Peyer's patch (tissue), 4 donors: Measurements from ENCODE around the gene MAML3. TPM values are rescaled to one million over a fixed set of nuclear protein-coding genes. Genes with fewer than 3 reads are reported as not detected.

ENCODE experiments used
- DNase-seq, 3 donors: peaks; one replicate each; pipeline ENCODE4 v3.0.0-alpha.2; 2017 to 2019
- H3K27ac ChIP-seq, 4 donors: fragments of 200-600 bp; sonication (generic); one replicate each; pipeline ENCODE4 v1.5.1; 2016 to 2019
- H3K27me3 ChIP-seq, 2 donors: fragments of 200-600 bp; sonication (generic); one replicate each; pipeline ENCODE4 v1.5.1; 2019
- H3K36me3 ChIP-seq, 3 donors: fragments of 200-600 bp; sonication (generic); one replicate each; pipeline ENCODE4 v1.5.1; 2016 to 2019
- H3K4me1 ChIP-seq, 4 donors: fragments of 200-600 bp; sonication (generic); one replicate each; pipeline ENCODE4 v1.5.1; 2016 to 2019
- H3K4me3 ChIP-seq, 4 donors: fragments of 200-600 bp; sonication (generic); 1 replicate in 3 of 4; 2 replicates in 1 of 4; pipeline ENCODE4 v1.5.1; 2016 to 2019; ENCODE audit warnings: mild to moderate bottlenecking in 1 of 4
- H3K9me3 ChIP-seq, 4 donors: fragments of 200-600 bp; sonication (generic); one replicate each; pipeline ENCODE4 v1.5.1; 2016 to 2019; ENCODE audit warnings: mild to moderate bottlenecking in 1 of 4
- CTCF ChIP-seq, 6 experiments: fragments of 450-650 bp in 4 of 6; fragments of 200-600 bp in 2 of 6; sonication (generic) in 1 of 6; IDR thresholded peaks; one replicate each; pipeline ENCODE4 v1.5.1; 2017 to 2019; ENCODE audit warnings: antibody characterized with exemption in 6 of 6, mild to moderate bottlenecking in 3 of 6, moderate library complexity in 1 of 6
- POLR2A ChIP-seq, 2 donors: fragments of 450-650 bp; IDR thresholded peaks; one replicate each; pipeline ENCODE4 v1.5.1; 2017; ENCODE audit warnings: antibody characterized with exemption in 2 of 2, mild to moderate bottlenecking in 2 of 2, moderate library complexity in 2 of 2
- total RNA-seq, 4 donors: library from RNA; depleted of rRNA; stranded (reverse); fragments of >200 nt; gene quantifications; one replicate each; pipeline ENCODE4 v1.1.0, GENCODE V29; 2016

Gene MAML3
- total RNA-seq, 4 donors from 2014 or later, result 6.5 to 44.6 (median 22.1) TPM

GRCh38 chr4:140037353-140038030, 116.5 kb downstream of the MAML3 start:
- peaks cover 0 to 25% (median 0%) of the 10 kb centered on the region in 4 donors for H3K4me1 ChIP-seq
- no peak for DNase-seq
- TF ChIP-seq POLR2A (IDR thresholded peaks at IDR 0.05), result no peak
- TF ChIP-seq CTCF (IDR thresholded peaks at IDR 0.05), result no peak
- H3K27ac ChIP-seq, result peak overlapping the region in 2 of 4 donors; percentile 10 to 44
- no peak overlapping the region for H3K4me3 ChIP-seq
- no peaks in the 10 kb centered on the region for H3K9me3 ChIP-seq
- no peaks in the 10 kb centered on the region for H3K27me3 ChIP-seq
- H3K36me3 ChIP-seq, result no peaks in the 10 kb centered on the region

DNA sequence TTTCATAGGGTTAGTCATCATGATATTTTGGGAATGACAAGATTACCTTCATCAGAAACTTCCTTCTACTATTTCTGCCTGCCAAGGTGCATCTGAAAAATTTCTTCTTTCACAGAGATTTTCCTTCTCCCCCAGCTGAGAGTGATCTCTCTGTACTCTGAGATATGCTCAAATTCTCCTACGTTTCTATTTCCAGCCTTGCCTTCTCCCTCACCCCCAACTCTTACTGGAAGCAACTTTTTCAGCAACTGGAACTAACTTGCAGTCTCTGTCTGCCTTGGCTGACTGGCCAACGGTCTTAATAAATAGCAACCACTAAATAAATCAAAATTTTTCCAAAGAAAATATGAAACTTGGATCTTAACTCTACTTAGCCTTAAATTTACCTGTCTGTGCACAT, 122.3 kb downstream of the MAML3 start:
- DNase-seq, result no peak
- Histone ChIP-seq H3K27me3 (no peaks in the 10 kb centered on the region), H3K4me1 (peaks cover 0 to 16% (median 0%) of the 10 kb centered on the region in 4 donors), H3K9me3 (no peaks in the 10 kb centered on the region), H3K4me3 (no peak overlapping the region), H3K36me3 (no peaks in the 10 kb centered on the region), H3K27ac (no peak overlapping the region)
- TF ChIP-seq POLR2A (IDR thresholded peaks at IDR 0.05) (no peak), CTCF (IDR thresholded peaks at IDR 0.05) (no peak)

GRCh38 chr4:140031061-140031460, 122.9 kb downstream of the MAML3 start:
- no peaks in the 10 kb centered on the region for H3K9me3 ChIP-seq
- TF ChIP-seq POLR2A (IDR thresholded peaks at IDR 0.05), result no peak
- TF ChIP-seq CTCF (IDR thresholded peaks at IDR 0.05), result no peak
- H3K36me3 ChIP-seq, result no peaks in the 10 kb centered on the region
- DNase-seq, result no peak
- H3K4me1 ChIP-seq, result peaks cover 0 to 18% (median 0%) of the 10 kb centered on the region in 4 donors
- no peak overlapping the region for H3K4me3 ChIP-seq
- no peak overlapping the region for H3K27ac ChIP-seq
- no peaks in the 10 kb centered on the region for H3K27me3 ChIP-seq

GRCh38 chr4:140028676-140029517, 125.1 kb downstream of the MAML3 start:
- Histone ChIP-seq H3K36me3 (no peaks in the 10 kb centered on the region), H3K27me3 (no peaks in the 10 kb centered on the region), H3K4me1 (peaks cover 0 to 26% (median 0%) of the 10 kb centered on the region in 4 donors), H3K27ac (peak overlapping the region in 3 of 4 donors; percentile 45 to 79 (median 71)), H3K4me3 (peak overlapping the region in 1 of 4 donors; percentile 22), H3K9me3 (no peaks in the 10 kb centered on the region)
- TF ChIP-seq POLR2A (IDR thresholded peaks at IDR 0.05) (no peak), CTCF (IDR thresholded peaks at IDR 0.05) (no peak)
- DNase-seq, result no peak

GRCh38 chr4:140028101-140028500, 125.9 kb downstream of the MAML3 start:
- H3K36me3 ChIP-seq, result no peaks in the 10 kb centered on the region
- TF ChIP-seq CTCF (IDR thresholded peaks at IDR 0.05) (no peak), POLR2A (IDR thresholded peaks at IDR 0.05) (no peak)
- H3K4me3 ChIP-seq, result no peak overlapping the region
- H3K4me1 ChIP-seq, result peaks cover 0 to 26% (median 0%) of the 10 kb centered on the region in 4 donors
- H3K27ac ChIP-seq, result peak overlapping the region in 2 of 4 donors; percentile 45 to 79
- no peaks in the 10 kb centered on the region for H3K9me3 ChIP-seq
- DNase-seq, result no peak
- H3K27me3 ChIP-seq, result no peaks in the 10 kb centered on the region
